H1 (cell line): ENCODE measurements around the gene PROSER2. TPM values are rescaled to one million over a fixed set of nuclear protein-coding genes. Genes with fewer than 3 reads are reported as not detected.
A peak's percentile ranks its signal among the peaks of the same experiment; 100 is the strongest.

Source experiments
- CTCF ChIA-PET: fragments of 300-600 bp; sonication (Branson Sonifier 250); formaldehyde crosslinking; loops from one replicate; lab custom pipeline; 2021; ENCODE audit not compliant: partially characterized antibody; lab: Charles Lee
- POLR2A ChIA-PET: fragments of 300-600 bp; sonication (Branson Sonifier 250); formaldehyde crosslinking; loops from one replicate; lab custom pipeline; 2021; ENCODE audit warnings: inconsistent platforms; ENCODE audit not compliant: partially characterized antibody; lab: Charles Lee
- DNase-seq, 2 experiments: peaks; one replicate each; pipeline versions ENCODE4 v3.0.0 to v3.0.0-alpha.2; 2010 to 2022; ENCODE audit warnings: low spot score in 2 of 2, low read depth in 1 of 2, mixed read lengths in 1 of 2
- FAIRE-seq: peaks from 2 replicates; lab custom pipeline; 2011; peaks lifted over from hg19 to GRCh38; lab: Jason Lieb, UNC
- H2AFZ ChIP-seq: 2 replicates; pipeline ENCODE4 v1.8.1; 2012; ENCODE audit warnings: low read length, inconsistent platforms
- H2AK5ac ChIP-seq: 2 replicates; pipeline ENCODE4 v1.6.1; 2013; ENCODE audit warnings: low read depth, low read length
- H2BK120ac ChIP-seq: replicated peaks from 2 replicates; pipeline ENCODE3; 2013; ENCODE audit warnings: low read depth, low read length, inconsistent platforms
- H2BK12ac ChIP-seq: 2 replicates; pipeline ENCODE4 v1.6.1; 2013; ENCODE audit warnings: low read depth, low read length
- H2BK15ac ChIP-seq: 2 replicates; pipeline ENCODE4 v1.6.1; 2013; ENCODE audit warnings: low read length
- H2BK20ac ChIP-seq: 2 replicates; pipeline ENCODE4 v1.6.1; 2013; ENCODE audit warnings: low read length
- H2BK5ac ChIP-seq: 2 replicates; pipeline ENCODE4 v1.6.1; 2013; ENCODE audit warnings: low read depth, low read length
- H3K14ac ChIP-seq: 2 replicates; pipeline ENCODE4 v1.6.1; 2013; ENCODE audit warnings: inconsistent platforms; ENCODE audit not compliant: insufficient read length
- H3K18ac ChIP-seq: 2 replicates; pipeline ENCODE4 v1.6.1; 2013; ENCODE audit warnings: low read length; ENCODE audit errors: extremely low read depth
- H3K23ac ChIP-seq: 2 replicates; pipeline ENCODE4 v1.6.1; 2013; ENCODE audit warnings: inconsistent platforms; ENCODE audit not compliant: insufficient read length
- H3K23me2 ChIP-seq: 2 replicates; pipeline ENCODE4 v1.6.1; 2013; ENCODE audit warnings: low read depth, low read length
- H3K27ac ChIP-seq: 2 replicates; pipeline ENCODE4 v1.6.1; 2011; ENCODE audit warnings: low read depth, low read length, inconsistent platforms
- H3K27me3 ChIP-seq, 4 experiments: replicated peaks in 1 of 4; 1 replicate in 1 of 4; 2 replicates in 3 of 4; pipeline versions ENCODE4 v1.6.1 to v1.8.1; 2011 to 2013; ENCODE audit warnings: low read length in 3 of 4, mild to moderate bottlenecking in 3 of 4, inconsistent platforms in 2 of 4, mixed read lengths in 2 of 4, moderate library complexity in 1 of 4; ENCODE audit not compliant: control insufficient read depth in 3 of 4, insufficient read depth in 3 of 4; ENCODE audit errors: extremely low read depth in 1 of 4
- H3K36me3 ChIP-seq, 4 experiments: 2 replicates each; pipeline versions ENCODE4 v1.6.1 to v1.8.1; 2011 to 2013; ENCODE audit warnings: mild to moderate bottlenecking in 4 of 4, low read length in 3 of 4, moderate library complexity in 2 of 4, control low read depth in 1 of 4, inconsistent platforms in 1 of 4; ENCODE audit not compliant: insufficient read depth in 4 of 4, control insufficient read depth in 2 of 4
- H3K4ac ChIP-seq: replicated peaks from 2 replicates; pipeline ENCODE3; 2013; ENCODE audit warnings: low read length, low read depth, mixed read lengths, inconsistent platforms; ENCODE audit not compliant: insufficient read length
- H3K4me1 ChIP-seq, 4 experiments: replicated peaks in 1 of 4; 1 replicate in 1 of 4; 2 replicates in 3 of 4; pipeline versions ENCODE4 v1.6.1 to v1.8.1; 2011 to 2013; ENCODE audit warnings: low read length in 3 of 4, inconsistent platforms in 2 of 4, mixed read lengths in 1 of 4; ENCODE audit not compliant: insufficient read depth in 4 of 4, control insufficient read depth in 3 of 4
- H3K4me2 ChIP-seq, 2 experiments: 2 replicates each; pipeline versions ENCODE4 v1.6.1 to v1.8.1; 2011 to 2013; ENCODE audit warnings: low read depth in 2 of 2, low read length in 2 of 2, control low read depth in 1 of 2, inconsistent platforms in 1 of 2, mild to moderate bottlenecking in 1 of 2; ENCODE audit not compliant: insufficient read depth in 1 of 2
- H3K4me3 ChIP-seq, 4 experiments: fragments of 200-600, 300-600 bp in 1 of 4; sonication (generic), shearing (Covaris generic), sonication (Bioruptor Twin) in 1 of 4; 2 replicates each; pipeline versions ENCODE4 v1.5.1 to v1.8.1; 2011 to 2016; ENCODE audit warnings: low read length in 4 of 4, low read depth in 3 of 4, control low read depth in 2 of 4, inconsistent platforms in 2 of 4, mild to moderate bottlenecking in 2 of 4, mixed read lengths in 1 of 4, moderate library complexity in 1 of 4; ENCODE audit not compliant: insufficient read depth in 2 of 4; ENCODE audit errors: extremely low read depth in 1 of 4
- H3K56ac ChIP-seq: replicated peaks from 2 replicates; pipeline ENCODE3; 2013; ENCODE audit warnings: low read depth, mild to moderate bottlenecking, mixed read lengths, low read length, inconsistent platforms; ENCODE audit not compliant: insufficient read length
- H3K79me1 ChIP-seq: 2 replicates; pipeline ENCODE4 v1.6.1; 2013; ENCODE audit warnings: low read depth, low read length, control low read depth
- H3K79me2 ChIP-seq, 2 experiments: 2 replicates each; pipeline versions ENCODE4 v1.6.1 to v1.8.1; 2012 to 2013; ENCODE audit warnings: low read length in 2 of 2, mild to moderate bottlenecking in 2 of 2, inconsistent platforms in 1 of 2; ENCODE audit not compliant: insufficient read depth in 2 of 2, control insufficient read depth in 1 of 2
- H3K9ac ChIP-seq, 4 experiments: replicated peaks in 1 of 4; 1 replicate in 1 of 4; 2 replicates in 3 of 4; pipeline versions ENCODE4 v1.6.1 to v1.8.1; 2011 to 2013; ENCODE audit warnings: low read depth in 3 of 4, low read length in 3 of 4, control low read depth in 2 of 4, mild to moderate bottlenecking in 2 of 4, moderate library complexity in 2 of 4, inconsistent platforms in 1 of 4; ENCODE audit errors: extremely low read depth in 1 of 4
- H3K9me3 ChIP-seq, 2 experiments: 2 replicates each; pipeline versions ENCODE4 v1.6.1 to v1.8.1; 2012 to 2013; ENCODE audit warnings: mild to moderate bottlenecking in 2 of 2, moderate library complexity in 2 of 2, control low read depth in 1 of 2, inconsistent platforms in 1 of 2, low read depth in 1 of 2, low read length in 1 of 2, mixed read lengths in 1 of 2; ENCODE audit not compliant: insufficient read depth in 2 of 2
- H4K20me1 ChIP-seq, 2 experiments: replicated peaks in 1 of 2; 2 replicates each; pipeline versions ENCODE3 to v1.8.1; 2011 to 2013; ENCODE audit warnings: inconsistent platforms in 2 of 2, low read length in 2 of 2, mild to moderate bottlenecking in 1 of 2; ENCODE audit not compliant: insufficient read depth in 2 of 2, control insufficient read depth in 1 of 2
- H4K5ac ChIP-seq: 2 replicates; pipeline ENCODE4 v1.6.1; 2013; ENCODE audit warnings: low read length, low read depth, mixed read lengths, inconsistent platforms; ENCODE audit not compliant: insufficient read length
- H4K8ac ChIP-seq: 2 replicates; pipeline ENCODE4 v1.8.0; 2013; ENCODE audit warnings: mild to moderate bottlenecking, moderate library complexity, low read length, inconsistent platforms; ENCODE audit not compliant: insufficient read depth; ENCODE audit errors: extremely low read depth
- H4K91ac ChIP-seq: replicated peaks from 2 replicates; pipeline ENCODE3; 2013; ENCODE audit warnings: low read length, mixed read lengths, inconsistent platforms; ENCODE audit not compliant: insufficient read length
- BACH1 ChIP-seq: IDR thresholded peaks from 2 replicates; pipeline ENCODE4 v1.6.1; 2012; ENCODE audit warnings: low read length, improper control_type of control experiment
- BRCA1 ChIP-seq: IDR thresholded peaks from 2 replicates; pipeline ENCODE4 v1.6.1; 2012; ENCODE audit warnings: low read depth, low read length, improper control_type of control experiment
- CHD2 ChIP-seq: IDR thresholded peaks from 2 replicates; pipeline ENCODE4 v1.6.1; 2012; ENCODE audit warnings: low read length, improper control_type of control experiment
- CTBP2 ChIP-seq: IDR thresholded peaks from 2 replicates; pipeline ENCODE4 v1.7.0; 2011; ENCODE audit warnings: borderline replicate concordance, mild to moderate bottlenecking, moderate library complexity, mixed read lengths, low read length; ENCODE audit not compliant: insufficient read depth, insufficient read length
- EGR1 ChIP-seq: IDR thresholded peaks from 2 replicates; pipeline ENCODE4 v1.6.1; 2011; ENCODE audit warnings: low read depth, low read length, borderline replicate concordance
- FOSL1 ChIP-seq: IDR thresholded peaks from 2 replicates; pipeline ENCODE4 v1.6.1; 2011; ENCODE audit warnings: mild to moderate bottlenecking, low read depth, low read length, moderate library complexity; ENCODE audit not compliant: insufficient read depth
- HDAC6 ChIP-seq: IDR thresholded peaks from one replicate; pipeline ENCODE4 v1.7.1; 2012; ENCODE audit warnings: low read depth, mild to moderate bottlenecking, inconsistent platforms, low read length, moderate library complexity
- KDM5A ChIP-seq: fragments of 200-600 bp; IDR thresholded peaks from 2 replicates; pipeline ENCODE4 v1.7.1; 2012; ENCODE audit warnings: mild to moderate bottlenecking, low read length, inconsistent platforms, mixed read lengths
- NRF1 ChIP-seq: IDR thresholded peaks from 2 replicates; pipeline ENCODE4 v1.6.1; 2011; ENCODE audit warnings: mild to moderate bottlenecking, low read depth, low read length, improper control_type of control experiment
- POU5F1 ChIP-seq: IDR thresholded peaks from 2 replicates; pipeline ENCODE4 v1.6.1; 2011; ENCODE audit warnings: low read depth, mild to moderate bottlenecking, low read length, moderate library complexity
- RBBP5 ChIP-seq: IDR thresholded peaks from 2 replicates; pipeline ENCODE4 v1.7.1; 2012; ENCODE audit warnings: low read depth, mild to moderate bottlenecking, inconsistent platforms, low read length, moderate library complexity, borderline replicate concordance
- SAP30 ChIP-seq: fragments of 300-600 bp; sonication (generic); IDR thresholded peaks from 2 replicates; pipeline ENCODE4 v1.7.1; 2012; ENCODE audit warnings: low read length, moderate library complexity, mild to moderate bottlenecking, inconsistent platforms; ENCODE audit not compliant: insufficient read depth, insufficient replicate concordance
- ZNF274 ChIP-seq: IDR thresholded peaks from 2 replicates; pipeline ENCODE4 v1.7.0; 2012; ENCODE audit warnings: low read length, borderline replicate concordance; ENCODE audit errors: extremely low read depth
- WGBS, 2 experiments: shearing (Covaris generic) in 1 of 2; methylation state at CpG; one replicate each; pipeline versions ENCODE4 v1.1.6 to v1.1.7; 2013 to 2015; ENCODE audit warnings: low lambda C conversion rate in 2 of 2, mixed read lengths in 2 of 2, inconsistent platforms in 1 of 2, low coverage in 1 of 2, missing lambda C conversion rate in 1 of 2; ENCODE audit not compliant: insufficient replicate concordance in 2 of 2, insufficient coverage in 1 of 2, insufficient read length in 1 of 2; ENCODE audit errors: extremely low coverage in 1 of 2, missing lambda C conversion rate in 1 of 2; 5-methylcytosine and 5-hydroxymethylcytosine counted together
- polyA plus RNA-seq, 7 experiments: library from polyadenylated mRNA; depleted of rRNA in 3 of 7; stranded (reverse) in 5 of 7; unstranded in 2 of 7; fragments of >200 nt in 5 of 7; fragments of 200-250 nt in 2 of 7; gene quantifications; 1 replicate in 5 of 7; 2 replicates in 1 of 7; 4 replicates in 1 of 7; pipeline versions ENCODE4 v1.2.1 to v1.2.3, GENCODE V29; 2011 to 2013; ENCODE audit warnings: missing spikeins in 2 of 7, mixed read lengths in 2 of 7
- total RNA-seq: library from RNA; stranded (reverse); fragmentation: NEBNext Ultra II Directional; extraction: Animal tissue kit (Norgen Biotek cat#: 25700); gene quantifications from 2 replicates; pipeline ENCODE4 v1.2.1, GENCODE V29; 2021

The PROSER2 gene
- total and polyA plus RNA-seq, 2 of the 8 experiments (the other 6 are each of a cell fraction or from before 2014, with no cell fraction given), result 3.9 to 13.7 TPM

DNA sequence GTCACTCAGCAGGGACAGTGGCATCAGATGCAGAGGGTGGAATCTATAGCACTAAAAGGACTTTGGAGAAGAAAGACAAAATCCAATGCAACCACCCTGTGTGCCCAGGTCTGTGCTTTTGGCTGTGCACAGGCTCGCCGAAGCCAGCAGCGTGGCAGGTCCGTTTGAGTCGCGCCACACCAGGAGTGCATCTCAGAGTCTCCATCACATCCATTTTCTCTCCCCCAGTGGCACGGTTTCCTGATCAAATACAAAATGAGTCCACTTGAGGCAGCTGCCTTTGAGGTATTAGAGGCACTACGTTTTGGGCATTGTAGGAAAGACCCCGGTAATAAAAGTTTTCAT lies 23.4 kb upstream of the PROSER2 start:
- no peak overlapping the region; the same call in 1 of the 2 replicates for H2BK15ac ChIP-seq
- H2BK5ac ChIP-seq, result 0 out of 2 replicates have a peak overlapping the region, but pooled peaks have one; percentile 0
- peaks cover 0 to 7% (median 1%) of the 10 kb centered on the region in 4 experiments; a peak in 3 of 7 replicates for H3K4me1 ChIP-seq
- H2AFZ ChIP-seq, result no peak overlapping the region
- H2BK120ac ChIP-seq, result no peak overlapping the region
- ChIA-PET POLR2A (interaction anchor here (0.6 kb wide), 1 partner anchor 130 kb away, joined by 3 read pairs; no protein-coding TSS in a partner anchor), CTCF (interaction anchor here (0.6 to 7.8 kb wide), 9 partner anchors 10 to 186 kb away, joined by 3 to 55 read pairs (median 5); partner anchors contain the start of gene PROSER2)
- H3K27me3 ChIP-seq, result no peaks in the 10 kb centered on the region
- H3K9ac ChIP-seq, result no peak overlapping the region
- peak overlapping the region; percentile 6 for H3K4ac ChIP-seq
- H2AK5ac ChIP-seq, result no peak overlapping the region
- no peak overlapping the region for H3K56ac ChIP-seq
- H3K23me2 ChIP-seq, result no peaks in the 10 kb centered on the region
- TF ChIP-seq CHD2 (no peak), EGR1 (no peak), POU5F1 (no peak), HDAC6 (no peak), SAP30 (no peak), BRCA1 (no peak), RBBP5 (no peak), KDM5A (no peak), FOSL1 (no peak), CTBP2 (no peak), BACH1 (no peak), NRF1 (no peak), ZNF274 (no peak)
- H4K8ac ChIP-seq, result no peak overlapping the region
- no peaks in the 10 kb centered on the region for H4K20me1 ChIP-seq
- H3K79me2 ChIP-seq, result no peaks in the 10 kb centered on the region
- FAIRE-seq (no peak), DNase-seq (no peak)
- peak overlapping the region; percentile 16 for H4K5ac ChIP-seq
- peak overlapping the region; percentile 79 for H4K91ac ChIP-seq
- no peak overlapping the region for H3K4me3 ChIP-seq
- no peak overlapping the region for H3K14ac ChIP-seq
- H3K4me2 ChIP-seq, result no peak overlapping the region
- H3K23ac ChIP-seq, result no peak overlapping the region
- peak overlapping the region; percentile 3; the same call in 1 of the 2 replicates for H2BK12ac ChIP-seq
- no peak overlapping the region for H2BK20ac ChIP-seq
- H3K9me3 ChIP-seq, result no peaks in the 10 kb centered on the region; a peak in 1 of 4 replicates
- H3K79me1 ChIP-seq, result no peaks in the 10 kb centered on the region
- peak overlapping the region; percentile 25; the same call in 1 of the 2 replicates for H3K18ac ChIP-seq
- H3K27ac ChIP-seq, result no peak overlapping the region
- no peaks in the 10 kb centered on the region for H3K36me3 ChIP-seq
- WGBS, 2 experiments, result 95% methylated on average over 9 of the region's 9 CpGs; no CpG with 5 or more reads in 1 of the 2 experiments
